ENCODE measurements around the gene SPATA45. TPM values are rescaled to one million over a fixed set of nuclear protein-coding genes. Genes with fewer than 3 reads are reported as not detected.

The SPATA45 gene
- total and polyA plus RNA-seq, 8 donors, result 0.26 TPM; not detected in 7

DNA sequence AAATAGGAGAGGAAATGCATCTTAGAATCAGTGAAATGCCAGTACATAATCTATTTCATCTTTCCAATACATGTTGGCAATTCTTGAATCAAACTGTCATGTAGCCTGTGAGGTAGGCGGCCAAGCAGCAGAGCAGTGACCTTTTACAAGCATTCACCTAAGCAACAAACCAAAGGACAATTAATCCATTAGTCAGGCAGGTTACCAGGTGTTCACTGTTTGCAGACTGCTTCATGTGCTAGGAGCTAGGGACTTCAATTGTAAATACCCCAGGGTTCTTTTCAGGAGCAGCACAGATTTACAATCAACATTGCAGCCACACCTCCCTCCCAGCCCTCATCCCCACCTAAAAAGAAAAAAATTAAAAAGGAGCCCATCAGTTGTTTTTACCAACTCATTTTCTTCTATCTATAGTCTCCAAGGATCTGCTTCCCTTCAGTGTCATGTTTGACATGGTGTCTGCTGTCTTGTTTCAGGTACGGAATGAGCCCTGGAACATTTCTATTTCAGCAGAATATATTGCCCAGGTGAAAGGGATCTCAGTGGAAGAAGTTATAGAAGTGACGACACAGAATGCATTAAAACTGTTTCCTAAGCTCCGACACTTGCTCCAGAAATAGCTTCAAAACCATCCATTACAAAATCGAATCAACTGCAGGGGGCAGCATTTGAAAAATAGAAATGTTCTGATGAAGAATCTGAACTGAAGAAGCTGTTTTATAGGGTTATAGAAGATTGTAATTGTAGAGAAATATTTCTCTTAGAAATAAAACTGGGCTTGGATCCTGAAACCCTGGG lies 32.7 kb downstream of the SPATA45 start:
- FAIRE-seq (no peak), ATAC-seq (peak in 3 of 4 donors; percentile 43 to 91 (median 80))

DNA sequence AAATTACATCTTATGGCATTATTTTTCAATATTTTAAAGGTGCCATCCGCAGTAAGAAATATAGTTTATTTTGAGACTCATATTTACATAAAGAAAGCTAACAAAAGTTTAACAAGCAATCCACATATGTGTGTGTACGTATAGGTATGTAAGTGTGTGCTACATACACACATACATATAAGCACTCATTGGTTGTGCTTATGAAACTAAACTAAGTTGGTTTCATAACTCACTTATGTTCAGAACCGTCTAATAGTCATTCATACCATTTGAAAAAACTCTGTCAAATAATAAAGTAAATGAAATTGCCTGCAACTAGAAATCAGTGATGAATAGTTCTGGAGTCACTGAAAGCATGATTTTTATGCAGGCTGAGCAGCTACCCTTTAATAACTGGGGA lies 41.7 kb downstream of the SPATA45 start:
- H3K4me1 ChIP-seq, result no peaks in the 10 kb centered on the region
- ATAC-seq (no peak), DNase-seq (no peak), FAIRE-seq (no peak)
- no peaks in the 10 kb centered on the region for H3K27me3 ChIP-seq
- H3K36me3 ChIP-seq, result peaks cover 0 to 3% (median 0%) of the 10 kb centered on the region in 3 donors
- H3K4me3 ChIP-seq, result no peak overlapping the region
- H3K27ac ChIP-seq, result no peak overlapping the region
- 85 to 88% methylated on average over 3 of the region's 3 CpGs for WGBS, 2 donors
- H3K9me3 ChIP-seq, result no peaks in the 10 kb centered on the region
- intact Hi-C loops (cut with DNase I), result no loop called here
- TF ChIP-seq, protein P1, sequence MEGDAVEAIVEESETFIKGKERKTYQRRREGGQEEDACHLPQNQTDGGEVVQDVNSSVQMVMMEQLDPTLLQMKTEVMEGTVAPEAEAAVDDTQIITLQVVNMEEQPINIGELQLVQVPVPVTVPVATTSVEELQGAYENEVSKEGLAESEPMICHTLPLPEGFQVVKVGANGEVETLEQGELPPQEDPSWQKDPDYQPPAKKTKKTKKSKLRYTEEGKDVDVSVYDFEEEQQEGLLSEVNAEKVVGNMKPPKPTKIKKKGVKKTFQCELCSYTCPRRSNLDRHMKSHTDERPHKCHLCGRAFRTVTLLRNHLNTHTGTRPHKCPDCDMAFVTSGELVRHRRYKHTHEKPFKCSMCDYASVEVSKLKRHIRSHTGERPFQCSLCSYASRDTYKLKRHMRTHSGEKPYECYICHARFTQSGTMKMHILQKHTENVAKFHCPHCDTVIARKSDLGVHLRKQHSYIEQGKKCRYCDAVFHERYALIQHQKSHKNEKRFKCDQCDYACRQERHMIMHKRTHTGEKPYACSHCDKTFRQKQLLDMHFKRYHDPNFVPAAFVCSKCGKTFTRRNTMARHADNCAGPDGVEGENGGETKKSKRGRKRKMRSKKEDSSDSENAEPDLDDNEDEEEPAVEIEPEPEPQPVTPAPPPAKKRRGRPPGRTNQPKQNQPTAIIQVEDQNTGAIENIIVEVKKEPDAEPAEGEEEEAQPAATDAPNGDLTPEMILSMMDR (IDR thresholded peaks at IDR 0.05), result no peak

More for the DNA sequence above, 32.7 kb downstream of the SPATA45 start:
- Histone ChIP-seq H3K9me3 (no peaks in the 10 kb centered on the region), H3K4me1 (no peaks in the 10 kb centered on the region), H3K36me3 (no peaks in the 10 kb centered on the region), H3K27me3 (no peaks in the 10 kb centered on the region), H3K4me3 (no peak overlapping the region), H3K27ac (no peak overlapping the region)
- DNase-seq, result no peak
- WGBS, 2 donors, result 52 to 61% methylated on average over 5 of the region's 5 CpGs
- intact Hi-C loops (cut with DNase I), result loop anchor here in 1 of 3 donors (10.0 kb wide), 1 partner anchor 180 kb away; no protein-coding TSS in a partner anchor
- TF ChIP-seq, protein P1 (IDR thresholded peaks at IDR 0.05), result peak in 1 of 4 donors; percentile 12

DNA sequence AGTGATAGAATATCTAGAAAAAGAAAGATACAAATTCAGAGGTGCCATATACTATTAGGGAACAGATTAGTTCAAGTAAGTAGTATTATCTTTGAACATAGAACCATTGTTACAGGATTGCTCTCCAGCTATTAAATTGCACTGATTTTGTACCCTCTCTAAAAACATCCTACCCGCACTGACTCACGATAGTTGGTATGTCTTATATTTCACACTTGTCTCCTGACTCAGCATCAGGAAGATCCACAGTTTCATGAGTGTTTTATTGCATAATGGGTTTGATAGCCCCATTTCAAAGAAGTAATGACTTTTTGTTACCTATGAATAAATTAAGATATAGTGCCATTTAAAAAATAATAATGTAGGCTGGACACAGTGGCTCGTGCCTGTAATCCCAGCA lies 49.8 kb downstream of the SPATA45 start:
- TF ChIP-seq, protein P1 (IDR thresholded peaks at IDR 0.05), result no peak
- 92 to 98% methylated on average over 3 of the region's 3 CpGs for WGBS, 2 donors
- DNase-seq, result no peak
- ATAC-seq, result no peak
- no peak overlapping the region for H3K27ac ChIP-seq
- FAIRE-seq, result no peak
- intact Hi-C loops (cut with DNase I), result no loop called here
- peaks cover 0 to 6% (median 0%) of the 10 kb centered on the region in 3 donors for H3K4me1 ChIP-seq
- H3K36me3 ChIP-seq, result peaks cover 0 to 4% (median 0%) of the 10 kb centered on the region in 3 donors
- H3K27me3 ChIP-seq, result no peaks in the 10 kb centered on the region
- H3K4me3 ChIP-seq, result no peak overlapping the region
- H3K9me3 ChIP-seq, result no peaks in the 10 kb centered on the region

DNA sequence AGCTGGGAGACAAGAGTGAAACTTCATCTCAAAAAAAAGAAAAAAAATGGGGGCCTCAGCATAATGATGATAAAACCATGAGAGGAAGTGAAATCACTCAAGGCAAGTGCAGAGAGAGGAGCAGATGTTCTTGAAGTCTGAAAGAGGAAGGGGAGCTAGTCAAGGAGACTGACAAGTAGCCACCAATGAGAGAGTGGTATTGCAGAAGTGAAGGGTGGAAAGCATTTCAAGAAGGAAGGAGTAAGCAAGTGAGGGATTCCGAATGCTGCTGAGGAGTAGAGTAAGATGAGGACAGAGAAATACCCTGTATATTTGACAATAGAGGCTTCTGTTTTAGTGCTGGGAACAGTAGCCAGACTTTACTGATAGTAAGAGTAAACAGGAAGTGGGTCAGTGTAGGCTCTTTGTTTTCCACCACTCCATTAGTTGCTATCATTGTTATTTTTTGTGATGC lies 52.9 kb downstream of the SPATA45 start:
- no peak overlapping the region for H3K4me3 ChIP-seq
- no peak for FAIRE-seq
- no peaks in the 10 kb centered on the region for H3K9me3 ChIP-seq
- peaks cover 0 to 4% (median 0%) of the 10 kb centered on the region in 3 donors for H3K36me3 ChIP-seq
- TF ChIP-seq, protein P1 (IDR thresholded peaks at IDR 0.05), result no peak
- no peak for ATAC-seq
- H3K4me1 ChIP-seq, result peaks cover 0 to 16% (median 9%) of the 10 kb centered on the region in 3 donors
- 53 to 68% methylated on average over 1 of the region's 1 CpG for WGBS, 2 donors
- intact Hi-C loops (cut with DNase I), result no loop called here
- H3K27me3 ChIP-seq, result no peaks in the 10 kb centered on the region
- no peak for DNase-seq
- H3K27ac ChIP-seq, result no peak overlapping the region

Data from pancreas (tissue), 10 donors.